OCI-LY7 (cell line): ENCODE results near the gene ZMYND8.

Experiments
- CTCF ChIP-seq: fragments of 200-600 bp; sonication (generic); conservative IDR thresholded peaks from 2 replicates; pipeline ENCODE4 v1.5.1; 2014; ENCODE audit warnings: mild to moderate bottlenecking, antibody characterized with exemption, low read length, moderate library complexity, mixed read lengths
- EZH2phosphoT487 ChIP-seq: fragments of 200-600 bp; sonication (generic); IDR thresholded peaks from 2 replicates; pipeline ENCODE4 v1.6.1; 2018; ENCODE audit warnings: low read depth, borderline replicate concordance, mild to moderate bottlenecking, mixed run types, antibody characterized with exemption, low read length, moderate library complexity, mixed read lengths

- TF ChIP-seq CTCF (no peak), EZH2phosphoT487 (no peak)
Measured at GRCh38 chr20:47405775-47406325, 49.4 kb upstream of the ZMYND8 start.
